Memory B cell (primary cell): ENCODE results near the gene TMEM41B.
"Not testable (repeated sequence)": the region's sequence is repeated elsewhere in the genome, so short reads cannot be mapped to it uniquely, and the experiment has no call there.

Experiments used
- ATAC-seq: fragments of 150-1000 bp; cut with Tn5 transposase; 2 replicates; pipeline ENCODE4 v1.10.0; 2021; ENCODE audit warnings: low read depth, mild to moderate bottlenecking, moderate library complexity
- DNase-seq, 2 donors: peaks; one replicate each; pipeline ENCODE4 v3.0.0; 2022; ENCODE audit warnings: low spot score in 2 of 2
- H3K27ac Mint-ChIP-seq: one replicate; pipeline ENCODE4 v1.8.0; 2022; ENCODE audit warnings: mild to moderate bottlenecking, moderate library complexity, mixed read lengths
- H3K27me3 Mint-ChIP-seq: one replicate; pipeline ENCODE4 v1.8.0; 2022; ENCODE audit warnings: mixed read lengths
- H3K36me3 Mint-ChIP-seq: one replicate; pipeline ENCODE4 v1.8.0; 2022; ENCODE audit warnings: mild to moderate bottlenecking, mixed read lengths
- H3K4me1 Mint-ChIP-seq: one replicate; pipeline ENCODE4 v1.8.0; 2022; ENCODE audit warnings: mixed read lengths
- H3K4me3 Mint-ChIP-seq: one replicate; pipeline ENCODE4 v1.8.0; 2022; ENCODE audit warnings: mild to moderate bottlenecking, moderate library complexity, mixed read lengths
- H3K9me3 Mint-ChIP-seq: one replicate; pipeline ENCODE4 v1.8.0; 2022; ENCODE audit warnings: mixed read lengths

TMEM41B gene

DNA sequence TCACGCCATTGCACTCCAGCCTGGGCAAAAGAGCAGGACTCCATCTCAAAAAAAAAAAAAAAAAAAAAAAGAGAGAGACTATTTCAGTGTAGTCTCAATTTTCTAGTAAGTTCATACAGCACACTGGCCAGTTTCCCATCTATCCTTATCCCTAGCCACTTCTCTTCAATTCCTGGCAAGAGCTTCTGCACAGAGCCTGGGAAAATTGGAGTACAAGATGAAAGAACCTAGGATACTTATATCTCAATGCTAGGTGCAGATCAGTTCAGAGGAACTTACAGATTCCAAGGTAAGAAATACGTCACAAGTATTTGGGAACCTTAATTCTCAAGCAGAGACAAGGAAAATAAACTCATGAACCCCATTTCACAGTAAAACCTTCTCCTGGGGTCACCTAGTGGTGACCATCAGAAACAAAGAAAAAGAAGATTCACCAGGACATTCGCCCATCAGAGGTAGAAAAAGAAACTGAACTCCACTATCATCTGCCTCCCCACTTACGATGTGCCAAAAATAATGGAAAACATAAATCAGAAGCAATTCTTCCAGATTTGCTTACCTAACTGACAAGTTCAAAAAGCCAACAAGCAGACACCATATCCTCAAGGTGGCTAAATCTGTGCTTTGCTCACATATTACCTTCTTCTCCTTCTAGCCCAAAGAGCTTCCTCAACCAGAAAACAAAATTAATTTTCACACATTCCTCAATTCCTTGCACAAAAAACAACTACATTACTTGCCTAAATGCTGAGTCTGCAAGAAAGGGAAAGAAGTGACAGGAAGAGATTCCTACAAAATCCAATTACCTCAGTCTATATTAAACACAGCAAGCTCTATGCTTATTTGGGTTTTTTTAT lies 54.2 kb downstream of the TMEM41B start:
- peaks cover 4% of the 10 kb centered on the region for H3K36me3 Mint-ChIP-seq
- H3K27ac Mint-ChIP-seq, result peak overlapping the region; percentile 31
- DNase-seq (no peak), ATAC-seq (no peak)
- H3K4me1 Mint-ChIP-seq, result peaks cover 33% of the 10 kb centered on the region
- no peak overlapping the region for H3K4me3 Mint-ChIP-seq
- H3K9me3 Mint-ChIP-seq, result no peaks in the 10 kb centered on the region
- H3K27me3 Mint-ChIP-seq, result no peaks in the 10 kb centered on the region

GRCh38 chr11:9258279-9258678 lies 56.1 kb downstream of the TMEM41B start:
- not testable (repeated sequence) for H3K27me3 Mint-ChIP-seq, H3K9me3 Mint-ChIP-seq, H3K27ac Mint-ChIP-seq

GRCh38 chr11:9254416-9254815 lies 60.0 kb downstream of the TMEM41B start:
- no peak for ATAC-seq
- H3K27ac Mint-ChIP-seq, result no peak overlapping the region
- peaks cover 4% of the 10 kb centered on the region for H3K36me3 Mint-ChIP-seq
- H3K4me1 Mint-ChIP-seq, result peaks cover 12% of the 10 kb centered on the region
- H3K27me3 Mint-ChIP-seq, result no peaks in the 10 kb centered on the region
- H3K4me3 Mint-ChIP-seq, result no peak overlapping the region
- DNase-seq, result no peak
- no peaks in the 10 kb centered on the region for H3K9me3 Mint-ChIP-seq

More at GRCh38 chr11:9258279-9258678, 56.1 kb downstream of the TMEM41B start:
- DNase-seq, H3K36me3 Mint-ChIP-seq, H3K4me3 Mint-ChIP-seq, ATAC-seq: not testable (repeated sequence)
- H3K4me1 Mint-ChIP-seq, result peaks cover 26% of the 10 kb centered on the region

DNA sequence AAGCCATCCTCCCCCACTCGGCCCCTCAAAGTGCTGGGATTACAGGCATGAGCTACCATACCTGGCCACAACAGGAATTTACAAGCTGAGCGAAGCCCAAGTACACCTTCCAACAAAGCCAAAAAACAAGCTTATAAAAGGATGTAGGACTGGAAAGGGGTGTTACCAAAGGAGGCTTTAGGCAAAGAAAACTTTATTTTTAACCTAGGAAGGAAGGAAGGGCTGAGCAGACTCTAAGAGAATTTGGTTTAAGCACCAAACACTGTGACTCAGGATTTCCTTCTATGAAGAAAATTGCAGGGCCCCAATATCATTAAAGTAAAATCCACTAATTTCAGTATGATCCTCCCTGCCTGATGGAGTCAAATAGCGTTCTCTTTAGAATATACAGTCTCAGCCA lies 61.3 kb downstream of the TMEM41B start:
- Mint-ChIP-seq H3K9me3 (no peaks in the 10 kb centered on the region), H3K4me3 (no peak overlapping the region), H3K4me1 (peaks cover 10% of the 10 kb centered on the region), H3K36me3 (peaks cover 2% of the 10 kb centered on the region), H3K27me3 (no peaks in the 10 kb centered on the region), H3K27ac (no peak overlapping the region)
- ATAC-seq (no peak), DNase-seq (no peak)

DNA sequence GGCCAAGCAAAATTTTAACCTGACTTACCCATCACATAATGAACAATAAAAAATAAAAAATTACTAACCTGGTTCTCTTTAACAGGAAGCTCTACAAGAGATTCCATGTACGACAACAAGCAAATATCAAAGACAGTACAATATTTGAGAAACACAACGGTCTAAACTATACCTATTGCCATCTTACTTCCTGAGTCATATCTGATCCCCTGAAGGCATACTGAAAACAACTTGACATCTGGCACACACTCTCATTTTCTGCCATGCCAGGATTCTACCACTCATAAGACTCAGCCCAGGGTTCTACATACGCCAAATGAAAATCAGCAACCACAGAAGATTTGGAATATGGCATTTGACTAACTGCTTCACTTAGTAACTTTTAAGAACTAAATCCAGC lies 63.1 kb downstream of the TMEM41B start:
- Mint-ChIP-seq H3K4me1 (peaks cover 14% of the 10 kb centered on the region), H3K27me3 (no peaks in the 10 kb centered on the region), H3K4me3 (no peak overlapping the region), H3K27ac (no peak overlapping the region), H3K9me3 (no peaks in the 10 kb centered on the region), H3K36me3 (no peaks in the 10 kb centered on the region)
- DNase-seq (no peak), ATAC-seq (no peak)

DNA sequence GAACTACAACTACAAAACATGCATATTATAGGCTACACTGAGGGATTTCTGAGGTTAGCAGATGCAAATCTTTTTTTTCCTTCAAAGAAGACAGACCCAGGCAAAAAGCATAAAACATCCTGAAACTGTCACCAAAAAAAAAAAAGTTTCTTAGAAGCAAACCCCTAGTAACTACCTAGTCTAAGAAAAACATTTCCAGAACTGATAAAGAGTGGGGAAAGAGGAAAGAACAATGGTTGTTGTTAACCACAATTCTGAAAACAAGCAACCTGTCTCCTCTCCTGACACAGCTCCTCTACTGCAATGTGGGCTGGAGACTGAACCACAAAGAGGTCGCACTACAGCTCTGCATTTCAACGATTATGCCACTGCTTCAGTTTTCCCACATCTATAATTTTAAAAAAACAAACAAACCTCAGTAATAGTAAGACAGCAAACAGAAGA lies 64.2 kb downstream of the TMEM41B start:
- H3K27me3 Mint-ChIP-seq, result no peaks in the 10 kb centered on the region
- DNase-seq, result no peak
- H3K27ac Mint-ChIP-seq, result peak overlapping the region; percentile 69
- H3K4me3 Mint-ChIP-seq, result peak overlapping the region; percentile 14
- no peaks in the 10 kb centered on the region for H3K36me3 Mint-ChIP-seq
- peak; percentile 50 for ATAC-seq
- peaks cover 15% of the 10 kb centered on the region for H3K4me1 Mint-ChIP-seq
- no peaks in the 10 kb centered on the region for H3K9me3 Mint-ChIP-seq

GRCh38 chr11:9249252-9249651 lies 65.1 kb downstream of the TMEM41B start:
- H3K4me3 Mint-ChIP-seq, result no peak overlapping the region
- ATAC-seq (no peak), DNase-seq (no peak)
- no peaks in the 10 kb centered on the region for H3K27me3 Mint-ChIP-seq
- H3K9me3 Mint-ChIP-seq, result no peaks in the 10 kb centered on the region
- no peaks in the 10 kb centered on the region for H3K36me3 Mint-ChIP-seq
- H3K4me1 Mint-ChIP-seq, result peaks cover 15% of the 10 kb centered on the region
- H3K27ac Mint-ChIP-seq, result no peak overlapping the region

DNA sequence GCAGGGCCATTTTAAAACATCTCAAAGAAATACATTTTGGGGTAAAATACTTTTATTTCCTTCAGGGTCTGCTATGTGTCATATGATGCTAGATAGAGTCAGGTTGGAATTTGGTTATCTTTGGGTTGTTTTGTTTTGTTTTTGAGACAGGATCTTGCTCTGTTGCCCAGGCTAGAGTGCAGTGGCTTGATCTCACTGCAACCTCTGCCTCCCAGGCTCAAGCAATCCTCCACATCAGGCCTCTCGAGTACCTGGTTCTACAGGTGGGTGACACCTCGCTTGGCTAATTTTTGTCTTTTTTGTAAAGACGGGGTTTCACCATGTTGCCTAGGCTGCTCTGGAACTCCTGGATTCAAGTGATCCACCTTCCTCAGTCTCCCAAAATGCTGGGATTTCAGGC lies 66.5 kb downstream of the TMEM41B start:
- Mint-ChIP-seq H3K4me1 (peaks cover 15% of the 10 kb centered on the region), H3K4me3 (no peak overlapping the region), H3K27me3 (no peaks in the 10 kb centered on the region), H3K9me3 (no peaks in the 10 kb centered on the region), H3K36me3 (peaks cover 2% of the 10 kb centered on the region), H3K27ac (no peak overlapping the region)
- no peak for DNase-seq
- no peak for ATAC-seq

- not testable (repeated sequence) for ATAC-seq, H3K9me3 Mint-ChIP-seq, DNase-seq, H3K36me3 Mint-ChIP-seq, H3K4me3 Mint-ChIP-seq, H3K4me1 Mint-ChIP-seq, H3K27ac Mint-ChIP-seq, H3K27me3 Mint-ChIP-seq
Measured at GRCh38 chr11:9236242-9236641, 78.2 kb downstream of the TMEM41B start.

- H3K27ac Mint-ChIP-seq, result no peak overlapping the region
- no peak for ATAC-seq
- no peak for DNase-seq
- H3K27me3 Mint-ChIP-seq, result no peaks in the 10 kb centered on the region
- H3K4me1 Mint-ChIP-seq, result peaks cover 6% of the 10 kb centered on the region
- no peak overlapping the region for H3K4me3 Mint-ChIP-seq
- H3K9me3 Mint-ChIP-seq, result no peaks in the 10 kb centered on the region
- peaks cover 3% of the 10 kb centered on the region for H3K36me3 Mint-ChIP-seq
Measured at GRCh38 chr11:9232482-9232881, 81.9 kb downstream of the TMEM41B start.

GRCh38 chr11:9231848-9232177 lies 82.6 kb downstream of the TMEM41B start:
- H3K4me1 Mint-ChIP-seq, result peaks cover 6% of the 10 kb centered on the region
- H3K27me3 Mint-ChIP-seq, result no peaks in the 10 kb centered on the region
- peak overlapping the region; percentile 58 for H3K4me3 Mint-ChIP-seq
- ATAC-seq, result peak; percentile 96
- H3K9me3 Mint-ChIP-seq, result no peaks in the 10 kb centered on the region
- peaks cover 3% of the 10 kb centered on the region for H3K36me3 Mint-ChIP-seq
- H3K27ac Mint-ChIP-seq, result peak overlapping the region; percentile 46
- DNase-seq, result peak in 1 of 2 donors; percentile 10
